HG03108 (cell line): ENCODE measurements around the gene PLCB4.
"Not testable (repeated sequence)": the region's sequence is repeated elsewhere in the genome, so short reads cannot be mapped to it uniquely, and the experiment has no call there.

Experiments used
- ATAC-seq: cut with Tn5 transposase; IDR thresholded peaks from one replicate; pipeline ENCODE4 v1.9.1; 2021; ENCODE audit warnings: moderate library complexity; ENCODE audit not compliant: unreplicated experiment

Gene PLCB4

DNA sequence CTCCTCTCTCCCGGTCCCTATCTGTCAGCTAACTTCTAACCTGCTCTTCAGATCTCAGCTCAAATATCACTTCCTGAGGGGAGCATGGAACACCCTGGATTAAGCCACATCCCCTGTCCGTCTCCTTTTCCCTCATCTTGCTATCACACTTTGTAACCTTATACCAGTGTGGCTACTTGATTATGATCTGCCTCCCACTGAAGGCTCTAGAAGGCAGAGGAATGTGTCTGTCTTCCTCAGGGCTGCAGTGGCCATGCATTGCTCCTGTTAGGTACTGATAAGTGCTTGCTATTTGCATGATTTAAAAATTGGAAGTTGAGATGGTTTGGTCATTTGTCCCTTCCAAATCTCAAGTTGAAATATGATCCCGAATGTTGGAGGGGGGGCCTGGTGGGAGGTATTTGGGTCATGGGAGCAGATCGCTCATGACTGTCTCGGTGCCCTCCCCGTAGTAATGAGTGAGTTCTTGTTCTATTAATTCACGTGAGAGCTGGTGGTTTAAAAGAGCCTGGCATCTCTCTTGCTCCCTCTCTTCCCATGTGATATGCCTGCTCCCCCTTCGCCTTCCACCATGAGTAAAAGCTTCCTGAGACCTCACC, 71.4 kb downstream of the PLCB4 start:
- ATAC-seq, result no peak

DNA sequence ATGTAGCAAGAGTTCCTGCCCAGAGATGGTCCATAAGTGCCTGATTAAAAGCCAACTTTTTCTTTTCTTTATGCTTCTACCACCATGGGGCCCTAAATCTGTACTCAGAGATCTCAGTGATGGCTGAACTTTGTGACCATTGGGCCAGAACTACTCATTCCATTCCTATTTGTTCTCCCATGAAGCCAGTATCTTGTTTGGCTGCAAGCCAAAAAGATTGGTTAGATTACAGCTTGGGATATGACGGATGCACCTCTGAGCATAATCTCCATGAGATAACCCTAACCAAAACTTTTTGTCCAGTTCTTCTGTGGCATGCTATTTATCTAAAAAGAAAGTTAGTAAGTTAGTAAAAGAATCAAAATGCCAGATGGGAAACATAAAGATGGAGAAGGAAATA, 72.2 kb downstream of the PLCB4 start:
- no peak for ATAC-seq

DNA sequence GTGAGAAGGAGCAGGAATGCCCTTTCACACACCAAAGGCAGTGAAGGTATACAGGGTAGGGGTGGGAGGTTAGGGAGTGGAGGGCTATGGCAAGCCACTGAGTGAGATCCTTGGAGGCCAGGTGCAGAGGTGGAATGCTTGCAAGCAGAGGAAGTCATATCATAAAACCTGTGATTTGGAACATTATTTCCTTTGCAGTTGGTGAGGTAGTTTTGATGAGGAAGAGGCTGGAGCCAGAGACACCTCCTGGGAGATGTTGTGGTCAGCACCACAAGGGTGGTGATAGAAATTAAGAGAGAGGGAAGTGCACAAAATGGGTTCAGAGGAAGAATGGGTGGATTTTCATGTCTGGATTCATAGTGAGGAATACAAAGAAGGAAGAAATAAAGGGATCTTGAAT, 73.0 kb downstream of the PLCB4 start:
- no peak for ATAC-seq

DNA sequence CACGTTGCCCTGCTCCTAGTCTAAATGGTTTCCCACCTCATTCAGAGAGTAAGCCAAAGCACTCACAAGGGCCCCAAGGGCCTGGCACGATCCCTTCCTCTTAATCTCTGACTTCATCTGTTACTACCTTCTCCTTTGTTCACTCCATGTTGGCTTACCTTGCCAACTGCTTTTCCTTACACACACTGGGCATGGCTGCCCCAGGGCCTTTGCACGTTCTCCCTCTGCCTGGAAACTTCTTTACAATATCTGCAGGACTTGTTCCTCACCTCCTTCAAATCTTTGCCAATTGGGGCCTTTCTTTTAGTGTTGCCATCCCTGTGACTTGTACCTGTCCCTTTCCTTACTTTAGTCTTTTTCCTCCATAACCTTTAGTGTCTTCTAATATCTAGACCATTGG, 73.9 kb downstream of the PLCB4 start:
- ATAC-seq, result no peak

DNA sequence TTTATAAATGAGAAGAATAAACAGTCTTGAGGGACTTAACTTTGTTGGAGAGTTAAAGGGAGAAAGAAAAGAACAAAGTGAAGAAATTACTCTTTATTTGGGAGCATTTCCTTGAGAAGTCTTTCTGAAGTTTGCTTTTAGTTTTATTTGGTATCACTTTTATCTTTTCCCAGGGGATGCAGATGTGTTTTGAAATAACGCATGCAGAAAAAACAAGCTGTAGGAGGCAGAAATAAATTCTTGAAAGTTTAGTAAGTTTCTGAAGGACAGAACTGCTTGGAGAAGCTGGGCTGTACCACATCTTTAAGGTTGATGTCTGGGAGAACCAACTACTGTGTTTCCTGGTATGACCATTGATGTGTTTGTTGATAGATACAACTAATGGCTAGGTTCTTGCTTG, 75.0 kb downstream of the PLCB4 start:
- ATAC-seq, result no peak

DNA sequence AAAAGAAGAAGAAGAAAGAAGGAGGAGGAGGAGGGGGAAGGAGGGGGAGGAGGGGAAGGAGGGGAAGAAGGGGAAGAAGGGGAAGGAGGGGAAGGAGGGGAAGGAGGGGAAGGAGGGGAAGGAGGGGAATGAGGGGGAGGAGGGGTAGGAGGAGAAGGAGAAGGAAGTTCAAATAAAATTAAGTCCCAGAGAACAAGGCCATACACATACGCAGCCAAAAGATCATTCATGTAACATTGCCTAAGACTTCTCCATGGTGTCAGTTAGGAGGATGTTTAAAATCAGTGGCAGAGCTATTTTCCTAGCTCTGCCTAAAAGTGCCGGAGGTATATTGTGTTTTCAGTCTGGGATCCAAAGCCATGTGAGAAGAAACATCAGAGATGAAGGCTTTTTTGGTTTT, 75.8 kb downstream of the PLCB4 start:
- ATAC-seq, result no peak

DNA sequence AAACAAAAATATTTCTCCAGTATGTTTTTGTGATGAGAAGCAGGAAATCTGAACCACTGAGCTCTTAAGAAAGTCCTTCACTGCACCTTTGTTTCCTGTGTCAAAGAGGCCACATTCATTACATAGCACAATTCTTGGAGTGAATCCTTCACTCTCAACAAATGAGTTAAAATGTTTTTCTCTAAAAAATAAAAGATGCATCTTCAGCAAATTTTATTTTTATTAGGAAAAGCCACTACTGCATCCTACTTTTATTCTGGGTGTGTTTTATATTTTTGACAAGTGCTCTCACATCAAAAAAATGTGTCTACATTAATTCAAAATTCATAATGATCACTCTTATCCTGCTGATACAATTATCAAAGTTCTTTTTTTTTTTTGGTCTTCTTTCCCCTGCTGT, 76.3 kb downstream of the PLCB4 start:
- no peak for ATAC-seq

- ATAC-seq, result no peak
These were observed 77.8 kb downstream of the PLCB4 start for GRCh38 chr20:9146649-9147048.

GRCh38 chr20:9147547-9148024, 78.7 kb downstream of the PLCB4 start:
- no peak for ATAC-seq

GRCh38 chr20:9148291-9148690, 79.4 kb downstream of the PLCB4 start:
- ATAC-seq, result no peak

DNA sequence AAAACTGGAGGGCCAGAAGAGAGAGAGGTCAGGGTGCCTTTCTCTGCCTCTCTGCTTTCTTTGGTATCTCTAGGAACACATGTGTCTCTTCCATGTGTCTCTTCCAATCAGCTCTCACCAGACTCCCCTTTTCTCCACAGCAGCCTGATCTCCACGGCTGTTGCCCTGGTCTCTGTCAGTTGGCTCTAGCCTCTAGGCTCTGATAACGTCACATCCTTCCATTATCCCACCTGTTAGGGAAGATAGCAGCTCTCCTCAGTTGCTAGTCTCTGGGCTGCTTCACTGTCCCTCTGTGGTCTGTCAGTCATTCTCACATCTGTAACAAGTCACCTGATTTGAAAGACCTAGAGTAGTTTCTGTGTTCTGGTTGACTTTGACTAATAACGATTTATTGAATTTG, 80.2 kb downstream of the PLCB4 start:
- ATAC-seq, result no peak

- ATAC-seq, result no peak
These were observed 80.9 kb downstream of the PLCB4 start for GRCh38 chr20:9149796-9150195.

DNA sequence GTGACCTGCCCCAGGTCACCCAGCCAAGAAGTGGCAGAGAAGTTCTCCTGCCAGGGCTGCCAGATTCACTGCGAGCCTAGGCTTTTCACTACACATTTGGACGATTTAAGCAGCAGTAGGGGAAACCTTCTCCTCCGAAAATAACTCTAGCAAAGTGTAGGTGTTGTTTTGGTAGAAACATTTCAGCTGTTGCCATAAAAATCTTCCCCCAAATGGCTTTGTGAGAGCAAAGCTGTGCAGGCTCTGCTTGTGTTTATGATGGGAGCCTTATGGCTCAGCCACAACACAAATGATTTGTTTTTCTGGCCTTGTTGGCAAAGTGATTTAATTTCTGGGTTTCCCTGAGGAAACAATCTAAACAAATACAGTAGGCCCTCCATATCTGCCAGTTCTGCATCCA, 81.8 kb downstream of the PLCB4 start:
- ATAC-seq, result no peak

- not testable (repeated sequence) for ATAC-seq
These were observed 83.3 kb downstream of the PLCB4 start for GRCh38 chr20:9152139-9152538.

- ATAC-seq, result no peak
These were observed 85.7 kb downstream of the PLCB4 start for GRCh38 chr20:9154464-9155024.

DNA sequence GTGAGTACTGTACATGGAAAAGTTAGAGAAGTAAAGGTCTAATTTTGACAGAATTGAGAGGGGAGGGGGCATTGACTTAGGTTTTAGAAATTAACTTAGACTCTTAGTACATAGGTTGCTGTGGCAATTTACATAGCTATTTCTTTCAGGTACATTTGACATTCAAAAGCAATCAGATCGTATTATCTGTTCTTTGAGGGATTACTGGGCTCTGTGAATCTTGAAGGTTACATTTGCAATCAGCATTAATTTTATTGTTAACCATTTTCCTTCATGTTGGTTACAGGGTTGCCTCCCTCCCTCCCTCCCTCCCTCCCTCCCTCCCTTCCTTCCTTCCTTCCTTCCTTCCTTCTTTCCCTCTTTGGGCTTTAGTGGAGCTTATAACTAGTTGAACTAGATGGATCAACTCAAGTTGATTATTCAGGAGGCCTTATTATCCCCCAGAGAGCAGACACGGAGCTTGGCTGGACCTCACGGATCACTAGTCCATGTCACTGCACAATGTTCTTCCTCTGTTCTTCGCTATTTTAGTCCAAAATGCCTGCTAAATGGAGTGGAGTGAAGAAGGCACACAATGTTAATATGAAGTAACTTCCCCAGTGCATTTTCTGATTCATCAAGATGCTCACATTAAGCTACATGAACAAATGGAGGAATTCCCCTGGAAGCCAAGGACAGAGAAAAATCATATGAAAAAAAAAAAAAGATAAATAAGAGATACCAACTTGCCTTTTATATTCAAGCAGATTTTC, 87.8 kb downstream of the PLCB4 start:
- no peak for ATAC-seq

- no peak for ATAC-seq
These were observed 91.4 kb downstream of the PLCB4 start for GRCh38 chr20:9160331-9160730.

GRCh38 chr20:9160757-9161156, 91.9 kb downstream of the PLCB4 start:
- ATAC-seq, result no peak

DNA sequence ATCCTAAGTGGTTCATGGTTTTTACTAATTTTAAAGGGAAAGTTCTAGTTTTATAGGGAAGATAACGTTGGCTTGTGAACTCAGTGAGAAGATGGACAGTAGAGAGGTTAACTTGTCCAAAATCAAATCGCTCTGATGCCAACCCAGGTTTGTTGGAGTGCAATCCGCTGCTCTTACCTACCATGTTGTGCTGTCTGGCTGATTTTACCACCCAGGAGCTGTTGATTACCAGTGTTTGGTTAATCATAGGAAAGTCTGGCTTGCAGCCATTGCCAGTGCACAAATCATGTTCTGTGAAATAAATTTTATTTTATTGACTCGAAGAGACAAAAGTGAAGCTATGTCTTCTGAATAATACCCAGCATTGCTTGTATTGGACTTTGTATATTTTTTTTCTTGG, 92.4 kb downstream of the PLCB4 start:
- ATAC-seq, result no peak

GRCh38 chr20:9163251-9163650, 94.4 kb downstream of the PLCB4 start:
- ATAC-seq, result no peak

DNA sequence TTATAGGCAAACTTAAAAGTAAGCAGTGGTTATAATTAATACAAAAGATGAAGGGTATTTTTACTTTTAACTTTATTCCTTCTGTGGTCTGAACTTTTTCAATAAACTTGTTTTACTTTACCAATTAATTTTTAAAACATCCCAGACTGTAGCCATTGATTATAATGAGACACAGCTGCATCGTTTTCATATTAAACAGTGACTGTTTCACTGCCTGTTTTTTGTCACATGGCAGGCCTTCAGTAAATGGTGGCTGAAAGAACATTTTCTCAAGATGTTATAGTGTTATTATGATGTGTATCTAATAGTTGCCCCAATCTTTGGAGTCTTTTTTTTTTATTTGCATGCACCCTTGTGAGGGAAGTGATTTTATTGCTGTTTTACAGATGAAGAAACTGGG, 95.1 kb downstream of the PLCB4 start:
- no peak for ATAC-seq

DNA sequence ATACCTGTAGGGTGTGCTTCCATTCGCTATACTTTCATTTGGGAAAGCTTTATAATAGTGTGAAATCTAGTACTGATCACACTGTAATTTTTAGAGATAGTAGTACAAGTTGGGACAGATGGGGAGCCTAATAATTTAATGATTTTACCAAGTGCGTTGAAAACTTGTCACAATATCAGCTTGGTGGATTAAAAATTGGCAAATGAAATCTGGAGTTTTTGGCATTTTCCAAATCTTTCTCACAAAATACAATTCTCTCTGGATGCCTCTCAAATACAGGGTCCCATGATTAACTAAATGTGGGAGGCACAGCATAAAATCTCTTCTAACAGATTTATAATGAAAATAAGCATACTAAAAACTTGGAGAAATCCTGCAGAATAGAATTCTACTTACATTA, 96.4 kb downstream of the PLCB4 start:
- ATAC-seq, result no peak
